Activated gamma-delta T cell treated with anti-CD3 and anti-CD28 coated beads, Interleukin-2, amount 50 U/mL, for 16 hours (primary cell): ENCODE measurements around the gene RFWD3.
"Not testable (repeated sequence)": the region's sequence is repeated elsewhere in the genome, so short reads cannot be mapped to it uniquely, and the experiment has no call there.

Experiments used
- DNase-seq: peaks from one replicate; pipeline ENCODE4 v3.0.0-alpha.2; 2020; ENCODE audit warnings: low read depth

RFWD3 gene

GRCh38 chr16:74666425-74667254 is at the start of gene RFWD3:
RFWD3 (minus strand) TSS chr16:74666877; CDS start chr16:74661449, 5,428 bp downstream.
- DNase-seq: peak; percentile 92

- no peak for DNase-seq
These were observed 49.7 kb upstream of the RFWD3 start for GRCh38 chr16:74716355-74716754.

- DNase-seq: no peak
These were observed 47.2 kb upstream of the RFWD3 start for GRCh38 chr16:74713876-74714275.

GRCh38 chr16:74713325-74713724 is 46.6 kb upstream of the RFWD3 start:
- DNase-seq: no peak

- DNase-seq: no peak
These were observed 45.3 kb upstream of the RFWD3 start for GRCh38 chr16:74711938-74712337.

- no peak for DNase-seq
These were observed 43.7 kb upstream of the RFWD3 start for GRCh38 chr16:74710401-74710800.

GRCh38 chr16:74709441-74709877 is 42.8 kb upstream of the RFWD3 start:
- peak; percentile 81 for DNase-seq

- peak; percentile 43 for DNase-seq
These were observed 34.0 kb upstream of the RFWD3 start, which contains the start of gene MLKL for GRCh38 chr16:74700438-74701225. MLKL (minus strand) TSS chr16:74700862; CDS start chr16:74695757, 5,105 bp downstream.

- no peak for DNase-seq
These were observed 33.4 kb upstream of the RFWD3 start for GRCh38 chr16:74700116-74700437.

- no peak for DNase-seq
These were observed 33.0 kb upstream of the RFWD3 start for GRCh38 chr16:74699666-74700065.

- no peak for DNase-seq
These were observed 31.5 kb upstream of the RFWD3 start for GRCh38 chr16:74698222-74698621.

GRCh38 chr16:74695450-74696422 is 29.1 kb upstream of the RFWD3 start:
- peak; percentile 34 for DNase-seq

GRCh38 chr16:74691093-74691855 is 24.6 kb upstream of the RFWD3 start:
- DNase-seq: no peak

- no peak for DNase-seq
These were observed 15.9 kb upstream of the RFWD3 start for GRCh38 chr16:74682556-74682955.

GRCh38 chr16:74680681-74681080 is 14.0 kb upstream of the RFWD3 start:
- no peak for DNase-seq

- no peak for DNase-seq
These were observed 13.3 kb upstream of the RFWD3 start for GRCh38 chr16:74679983-74680382.

- no peak for DNase-seq
These were observed 11.2 kb upstream of the RFWD3 start for GRCh38 chr16:74677868-74678267.

GRCh38 chr16:74673876-74674275 is 7.2 kb upstream of the RFWD3 start:
- no peak for DNase-seq

- not testable (repeated sequence) for DNase-seq
These were observed 2.2 kb upstream of the RFWD3 start for GRCh38 chr16:74668877-74669276.

- no peak for DNase-seq
These were observed 601 bp upstream of the RFWD3 start for GRCh38 chr16:74667255-74667700.

- no peak for DNase-seq
These were observed 661 bp downstream of the RFWD3 start for GRCh38 chr16:74666010-74666421.
